Uterus (tissue), 4 donors: ENCODE data around the gene XPNPEP3. TPM values are rescaled to one million over a fixed set of nuclear protein-coding genes. Genes with fewer than 3 reads are reported as not detected.
A peak's percentile ranks its signal among the peaks of the same experiment; 100 is the strongest.

Experiments used
- DNase-seq, 2 donors: peaks; one replicate each; pipeline ENCODE4 v3.0.0-alpha.2; 2019 to 2020
- H3K27ac ChIP-seq, 2 donors: fragments of 200-600 bp; sonication (generic); 1 replicate in 1 of 2; 2 replicates in 1 of 2; pipeline ENCODE4 v1.5.1; 2016 to 2018
- H3K27me3 ChIP-seq, 2 donors: fragments of 200-600 bp; sonication (generic); one replicate each; pipeline ENCODE4 v1.5.1; 2018 to 2019; ENCODE audit warnings: control low read depth in 1 of 2
- H3K36me3 ChIP-seq, 2 donors: fragments of 200-600 bp; sonication (generic); one replicate each; pipeline ENCODE4 v1.5.1; 2019; ENCODE audit warnings: control low read depth in 1 of 2
- H3K4me1 ChIP-seq, 2 donors: fragments of 200-600 bp; sonication (generic); one replicate each; pipeline ENCODE4 v1.5.1; 2018 to 2019; ENCODE audit warnings: control low read depth in 1 of 2
- H3K4me3 ChIP-seq, 2 donors: fragments of 200-600 bp; sonication (generic); 1 replicate in 1 of 2; 2 replicates in 1 of 2; pipeline ENCODE4 v1.5.1; 2018 to 2019; ENCODE audit warnings: mild to moderate bottlenecking in 1 of 2
- H3K9me3 ChIP-seq, 2 donors: fragments of 200-600 bp; sonication (generic); one replicate each; pipeline ENCODE4 v1.5.1; 2019; ENCODE audit warnings: control low read depth in 1 of 2
- CTCF ChIP-seq, 4 experiments: fragments of 200-600 bp in 2 of 4; fragments of 450-650 bp in 2 of 4; sonication (generic) in 2 of 4; IDR thresholded peaks; one replicate each; pipeline ENCODE4 v1.5.1; 2016 to 2019; ENCODE audit warnings: antibody characterized with exemption in 4 of 4, mild to moderate bottlenecking in 2 of 4, moderate library complexity in 1 of 4
- POLR2A ChIP-seq, 2 donors: fragments of 450-650 bp; IDR thresholded peaks; one replicate each; pipeline ENCODE4 v1.6.1; 2016; ENCODE audit warnings: antibody characterized with exemption in 2 of 2, mild to moderate bottlenecking in 1 of 2, moderate library complexity in 1 of 2
- intact Hi-C: fragments of 100-400 bp; cut with DNase I; formaldehyde crosslinking; loops from one replicate; pipeline ENCODE4 v1.15.1; 2023; ENCODE audit warnings: low total_unique reads
- total RNA-seq, 4 donors: library from RNA; depleted of rRNA in 3 of 4; stranded (reverse); fragments of >200 nt in 3 of 4; gene quantifications; one replicate each; pipeline versions ENCODE4 v1.1.0 to v1.2.4, GENCODE V29; 2014 to 2023
- donor health status: DM: yes; HTN: yes; CAD: no.

XPNPEP3 gene
- 10 to 100 TPM in 2 of 4 donors, 1 to 10 TPM in 2; 1.5 to 25.6 (median 8.0) TPM for total RNA-seq

DNA sequence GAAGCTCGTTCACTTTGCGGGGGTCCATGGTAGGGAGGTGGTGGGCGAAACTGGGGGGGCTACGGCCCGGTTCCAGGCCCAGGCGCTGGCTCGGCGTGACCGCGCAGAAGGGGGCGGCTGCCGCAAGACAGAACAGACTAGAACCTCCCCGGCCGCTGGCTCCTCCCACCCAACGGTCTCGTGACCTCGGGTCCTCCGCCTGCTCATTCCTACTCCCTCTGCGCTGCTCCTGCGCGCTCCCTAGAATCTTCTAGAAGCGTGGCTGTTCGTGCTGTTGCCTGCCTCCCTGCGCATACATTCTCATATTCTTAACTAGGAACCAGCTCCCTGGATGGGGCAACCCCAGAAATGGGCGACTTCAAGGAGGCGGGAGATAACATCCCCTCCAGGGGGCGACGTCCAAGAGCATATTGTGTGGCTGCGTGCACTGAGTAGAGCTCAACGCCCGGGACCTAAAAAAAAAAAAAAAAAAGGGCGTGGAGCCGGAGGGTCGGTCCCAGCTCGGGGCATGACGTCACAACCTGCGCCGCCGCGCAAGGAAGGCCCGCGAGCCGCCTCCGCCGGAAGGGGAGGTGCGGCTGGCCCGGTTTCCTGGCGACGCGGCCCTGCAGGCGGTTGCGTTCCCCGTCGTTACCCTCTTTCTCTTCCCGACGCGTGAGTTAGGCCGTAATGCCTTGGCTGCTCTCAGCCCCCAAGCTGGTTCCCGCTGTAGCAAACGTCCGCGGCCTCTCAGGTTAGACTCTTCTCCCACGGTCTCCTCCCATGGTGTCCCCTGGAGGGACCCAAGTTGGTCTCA, at the start of gene XPNPEP3, which contains the start of gene ST13:
Gene XPNPEP3, plus strand, starts transcription at position 636 of the 796 bp plus-strand sequence. Its CDS starts 34 bp downstream, at position 670.
Gene ST13, minus strand, starts transcription at position 127 of the 796 bp plus-strand sequence. Its CDS starts 99 bp downstream, at position 28.
- no peaks in the 10 kb centered on the region for H3K4me1 ChIP-seq
- intact Hi-C loops = no loop called here

DNA sequence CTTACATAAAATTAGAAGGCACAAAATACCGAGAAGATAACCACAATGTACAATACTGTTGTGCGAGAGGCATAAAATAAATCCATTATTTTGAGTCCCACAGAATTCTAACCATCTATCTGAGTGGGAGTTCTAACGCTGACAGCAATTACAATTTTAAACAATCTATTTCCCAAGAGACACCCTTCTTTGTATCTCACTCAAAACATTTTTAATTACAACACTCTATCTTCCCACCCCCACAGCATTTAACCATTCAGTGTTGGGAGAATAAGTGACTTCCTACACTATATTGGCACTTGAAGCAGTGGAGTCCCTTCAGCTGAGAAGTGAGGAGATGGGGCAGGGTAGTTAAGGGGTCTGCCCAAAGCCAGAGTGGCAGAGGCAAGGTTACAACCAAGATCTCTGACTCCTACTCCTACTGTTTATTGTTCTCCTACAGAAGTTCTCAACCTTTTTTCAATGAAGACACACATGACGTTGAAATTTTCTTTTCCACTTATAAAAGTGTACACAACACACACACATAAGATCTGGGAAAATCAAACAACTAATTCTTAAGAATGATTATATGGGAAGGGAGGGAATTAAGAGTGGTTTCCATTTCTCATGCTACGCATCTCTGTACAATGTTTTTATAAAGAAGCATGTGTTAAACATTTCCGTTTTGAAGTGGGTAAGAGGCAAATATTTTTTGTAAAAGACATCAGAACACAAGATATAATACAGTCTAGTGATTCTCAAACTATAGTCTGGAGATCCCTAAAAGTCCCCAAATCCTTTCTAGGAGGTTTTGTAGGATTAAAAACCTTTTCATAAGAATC, 48.7 kb upstream of the XPNPEP3 start:
- H3K36me3 ChIP-seq = no peaks in the 10 kb centered on the region
- no peaks in the 10 kb centered on the region for H3K27me3 ChIP-seq
- no peak overlapping the region for H3K4me3 ChIP-seq
- H3K27ac ChIP-seq = no peak overlapping the region
- DNase-seq = no peak
- H3K9me3 ChIP-seq = no peaks in the 10 kb centered on the region
- intact Hi-C loops = no loop called here
- H3K4me1 ChIP-seq = no peaks in the 10 kb centered on the region
- TF ChIP-seq POLR2A (IDR thresholded peaks at IDR 0.05) = no peak
- TF ChIP-seq CTCF (IDR thresholded peaks at IDR 0.05) = no peak

More for the DNA sequence above, at the start of gene XPNPEP3, which contains the start of gene ST13:
- TF ChIP-seq CTCF (IDR thresholded peaks at IDR 0.05) = peak in 3 of 4 experiments; percentile 14 to 39 (median 23)
- peak; percentile 79 to 87 for TF ChIP-seq POLR2A (IDR thresholded peaks at IDR 0.05)
- H3K36me3 ChIP-seq = no peaks in the 10 kb centered on the region
- DNase-seq = peak; percentile 98
- no peaks in the 10 kb centered on the region for H3K27me3 ChIP-seq
- peak within 1 kb of the TSS; percentile 96 to 99 for H3K27ac ChIP-seq
- H3K9me3 ChIP-seq = no peaks in the 10 kb centered on the region
- peak within 1 kb of the TSS; percentile 85 to 99 for H3K4me3 ChIP-seq

- no peak for TF ChIP-seq POLR2A (IDR thresholded peaks at IDR 0.05)
- no peak for TF ChIP-seq CTCF (IDR thresholded peaks at IDR 0.05)
- DNase-seq = no peak
- Histone ChIP-seq H3K27me3 (no peaks in the 10 kb centered on the region), H3K9me3 (no peaks in the 10 kb centered on the region), H3K27ac (no peak overlapping the region), H3K36me3 (no peaks in the 10 kb centered on the region), H3K4me3 (no peak overlapping the region), H3K4me1 (no peaks in the 10 kb centered on the region)
- intact Hi-C loops = no loop called here
Measured at GRCh38 chr22:40813912-40814315, 43.0 kb upstream of the XPNPEP3 start.

DNA sequence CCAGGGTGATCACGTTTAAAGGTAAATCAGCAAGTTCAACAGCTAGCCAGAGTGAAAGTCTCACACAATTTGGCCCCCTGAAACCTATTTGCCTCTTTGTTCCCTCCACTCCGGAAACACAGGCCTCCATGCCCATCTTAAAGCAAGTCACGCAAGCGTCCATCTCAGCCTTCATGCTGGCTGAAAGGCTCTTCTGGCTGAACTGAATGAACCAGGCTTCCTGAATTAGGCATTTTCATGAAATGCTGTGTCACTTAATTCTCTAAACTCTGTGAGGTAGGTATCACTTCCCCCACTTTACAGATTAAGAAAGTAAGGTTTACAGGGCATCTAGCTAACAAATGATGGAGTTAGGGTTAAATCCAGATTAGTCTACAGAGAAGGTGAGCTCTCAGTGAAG, 39.2 kb upstream of the XPNPEP3 start:
- no peak for DNase-seq
- Histone ChIP-seq H3K9me3 (no peaks in the 10 kb centered on the region), H3K27me3 (no peaks in the 10 kb centered on the region), H3K36me3 (no peaks in the 10 kb centered on the region), H3K4me3 (peak overlapping the region; percentile 84 to 99), H3K4me1 (no peaks in the 10 kb centered on the region), H3K27ac (peak overlapping the region in 1 of 2 donors; percentile 86)
- no peak for TF ChIP-seq CTCF (IDR thresholded peaks at IDR 0.05)
- no peak for TF ChIP-seq POLR2A (IDR thresholded peaks at IDR 0.05)
- intact Hi-C loops = no loop called here
